Measurements from ENCODE around the gene CCDC32. TPM values are rescaled to one million over a fixed set of nuclear protein-coding genes. Genes with fewer than 3 reads are reported as not detected.

CCDC32 gene
- total RNA-seq, 1 donor from 2014 or later: 39.0 TPM

DNA sequence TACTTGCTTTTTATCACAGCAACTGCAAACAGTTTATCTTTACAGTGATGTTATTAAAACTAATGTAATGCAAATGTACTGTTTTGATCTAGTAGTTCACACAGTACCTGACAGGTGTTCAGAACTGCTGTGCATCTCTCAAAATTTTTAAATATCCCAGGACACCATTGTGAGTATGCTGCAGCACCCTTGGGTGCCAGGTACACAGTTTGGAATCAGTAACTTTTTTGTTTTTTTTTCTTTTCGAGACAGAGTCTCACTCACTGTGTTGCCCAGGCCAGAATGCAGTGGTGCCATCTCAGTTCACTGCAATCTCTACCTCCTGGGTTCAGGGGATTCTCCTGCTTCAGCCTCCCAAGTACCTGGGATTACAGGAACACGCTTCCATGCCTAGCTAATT is 32.2 kb upstream of the CCDC32 start:
- TF ChIP-seq, protein P1, sequence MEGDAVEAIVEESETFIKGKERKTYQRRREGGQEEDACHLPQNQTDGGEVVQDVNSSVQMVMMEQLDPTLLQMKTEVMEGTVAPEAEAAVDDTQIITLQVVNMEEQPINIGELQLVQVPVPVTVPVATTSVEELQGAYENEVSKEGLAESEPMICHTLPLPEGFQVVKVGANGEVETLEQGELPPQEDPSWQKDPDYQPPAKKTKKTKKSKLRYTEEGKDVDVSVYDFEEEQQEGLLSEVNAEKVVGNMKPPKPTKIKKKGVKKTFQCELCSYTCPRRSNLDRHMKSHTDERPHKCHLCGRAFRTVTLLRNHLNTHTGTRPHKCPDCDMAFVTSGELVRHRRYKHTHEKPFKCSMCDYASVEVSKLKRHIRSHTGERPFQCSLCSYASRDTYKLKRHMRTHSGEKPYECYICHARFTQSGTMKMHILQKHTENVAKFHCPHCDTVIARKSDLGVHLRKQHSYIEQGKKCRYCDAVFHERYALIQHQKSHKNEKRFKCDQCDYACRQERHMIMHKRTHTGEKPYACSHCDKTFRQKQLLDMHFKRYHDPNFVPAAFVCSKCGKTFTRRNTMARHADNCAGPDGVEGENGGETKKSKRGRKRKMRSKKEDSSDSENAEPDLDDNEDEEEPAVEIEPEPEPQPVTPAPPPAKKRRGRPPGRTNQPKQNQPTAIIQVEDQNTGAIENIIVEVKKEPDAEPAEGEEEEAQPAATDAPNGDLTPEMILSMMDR (IDR thresholded peaks at IDR 0.05; ENCODE audit: insufficient read depth, low read length, poor library complexity, severe bottlenecking): no peak
- Histone ChIP-seq H3K36me3 (ENCODE audit: control insufficient read depth, insufficient read depth, low read length) (no peaks in the 10 kb centered on the region), H3K4me3 (ENCODE audit: low read depth, low read length) (no peak overlapping the region), H3K27me3 (ENCODE audit: control insufficient read depth, insufficient read depth, low read length) (no peaks in the 10 kb centered on the region)
- DNase-seq (ENCODE audit: low read depth): no peak

DNA sequence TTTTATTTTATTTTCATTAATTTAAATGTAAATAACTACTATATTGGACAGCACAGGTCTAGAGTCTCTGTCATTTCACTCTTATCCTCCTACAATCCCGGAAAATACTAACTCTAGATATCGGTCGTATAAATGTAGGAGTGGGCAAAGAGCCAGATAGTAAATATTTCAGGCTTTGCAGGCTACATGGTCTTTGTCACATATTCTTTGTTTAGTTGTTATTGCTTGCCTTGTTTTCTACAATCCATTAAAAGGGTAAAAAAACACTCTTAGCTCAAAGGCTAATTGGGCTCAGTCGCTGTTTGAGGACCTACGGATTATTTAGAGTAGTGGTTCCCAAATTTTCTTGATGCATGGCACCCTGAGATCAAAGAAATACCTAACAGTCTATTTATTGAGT is 30.9 kb upstream of the CCDC32 start:
- no peak for DNase-seq (ENCODE audit: low read depth)
- TF ChIP-seq, protein P1 (IDR thresholded peaks at IDR 0.05; ENCODE audit: insufficient read depth, low read length, poor library complexity, severe bottlenecking): no peak
- Histone ChIP-seq H3K4me3 (ENCODE audit: low read depth, low read length) (no peak overlapping the region), H3K36me3 (ENCODE audit: control insufficient read depth, insufficient read depth, low read length) (no peaks in the 10 kb centered on the region), H3K27me3 (ENCODE audit: control insufficient read depth, insufficient read depth, low read length) (no peaks in the 10 kb centered on the region)

DNA sequence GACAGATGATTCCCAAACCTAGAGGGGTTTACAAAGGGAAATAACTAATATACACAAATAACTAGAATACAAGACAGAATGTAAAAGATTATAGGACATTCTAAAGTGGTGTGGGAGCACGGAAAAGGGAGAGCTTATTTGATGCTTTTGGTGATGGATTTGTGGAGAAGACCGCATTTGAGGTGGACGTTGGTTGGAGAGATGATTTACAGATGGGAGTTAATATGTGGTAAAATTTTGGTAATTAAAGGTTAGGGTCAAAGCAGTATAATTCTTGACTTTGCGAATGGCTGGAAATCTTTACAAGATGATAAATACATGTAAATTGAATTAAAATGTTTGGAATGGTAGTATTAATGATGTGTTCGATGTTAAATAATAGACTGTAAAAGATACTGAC is 30.4 kb upstream of the CCDC32 start:
- no peaks in the 10 kb centered on the region for H3K36me3 ChIP-seq (ENCODE audit: control insufficient read depth, insufficient read depth, low read length)
- DNase-seq (ENCODE audit: low read depth): no peak

DNA sequence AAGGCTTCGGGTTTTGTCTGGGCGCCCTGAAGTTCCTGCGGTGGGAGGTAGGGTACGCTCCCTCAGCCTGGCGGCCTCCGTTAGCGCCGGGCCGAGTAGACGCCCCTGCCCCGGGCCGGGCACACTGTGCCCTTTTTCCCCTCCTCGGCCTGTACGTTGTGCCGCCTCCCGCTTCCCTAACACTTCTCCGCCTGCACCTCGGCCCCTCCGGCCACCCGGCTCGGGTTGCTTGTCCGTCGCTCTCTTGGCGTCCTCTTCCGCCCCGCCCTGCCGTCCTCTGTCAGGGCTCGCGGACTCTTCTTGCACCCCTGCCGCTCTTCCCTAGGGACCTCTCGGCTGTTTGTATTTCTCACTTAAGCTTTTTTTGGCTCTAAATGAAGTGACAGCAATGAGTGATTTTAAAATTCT is 29.6 kb upstream of the CCDC32 start:
- TF ChIP-seq, protein P1 (IDR thresholded peaks at IDR 0.05; ENCODE audit: insufficient read depth, low read length, poor library complexity, severe bottlenecking): peak; percentile 14
- no peaks in the 10 kb centered on the region for H3K36me3 ChIP-seq (ENCODE audit: control insufficient read depth, insufficient read depth, low read length)
- no peaks in the 10 kb centered on the region for H3K27me3 ChIP-seq (ENCODE audit: control insufficient read depth, insufficient read depth, low read length)
- H3K4me3 ChIP-seq (ENCODE audit: low read depth, low read length): peak overlapping the region; percentile 64
- DNase-seq (ENCODE audit: low read depth): no peak

More for the DNA sequence above, 30.4 kb upstream of the CCDC32 start:
- H3K4me3 ChIP-seq (ENCODE audit: low read depth, low read length): peak overlapping the region; percentile 64
- TF ChIP-seq, protein P1 (IDR thresholded peaks at IDR 0.05; ENCODE audit: insufficient read depth, low read length, poor library complexity, severe bottlenecking): no peak
- H3K27me3 ChIP-seq (ENCODE audit: control insufficient read depth, insufficient read depth, low read length): no peaks in the 10 kb centered on the region

DNA sequence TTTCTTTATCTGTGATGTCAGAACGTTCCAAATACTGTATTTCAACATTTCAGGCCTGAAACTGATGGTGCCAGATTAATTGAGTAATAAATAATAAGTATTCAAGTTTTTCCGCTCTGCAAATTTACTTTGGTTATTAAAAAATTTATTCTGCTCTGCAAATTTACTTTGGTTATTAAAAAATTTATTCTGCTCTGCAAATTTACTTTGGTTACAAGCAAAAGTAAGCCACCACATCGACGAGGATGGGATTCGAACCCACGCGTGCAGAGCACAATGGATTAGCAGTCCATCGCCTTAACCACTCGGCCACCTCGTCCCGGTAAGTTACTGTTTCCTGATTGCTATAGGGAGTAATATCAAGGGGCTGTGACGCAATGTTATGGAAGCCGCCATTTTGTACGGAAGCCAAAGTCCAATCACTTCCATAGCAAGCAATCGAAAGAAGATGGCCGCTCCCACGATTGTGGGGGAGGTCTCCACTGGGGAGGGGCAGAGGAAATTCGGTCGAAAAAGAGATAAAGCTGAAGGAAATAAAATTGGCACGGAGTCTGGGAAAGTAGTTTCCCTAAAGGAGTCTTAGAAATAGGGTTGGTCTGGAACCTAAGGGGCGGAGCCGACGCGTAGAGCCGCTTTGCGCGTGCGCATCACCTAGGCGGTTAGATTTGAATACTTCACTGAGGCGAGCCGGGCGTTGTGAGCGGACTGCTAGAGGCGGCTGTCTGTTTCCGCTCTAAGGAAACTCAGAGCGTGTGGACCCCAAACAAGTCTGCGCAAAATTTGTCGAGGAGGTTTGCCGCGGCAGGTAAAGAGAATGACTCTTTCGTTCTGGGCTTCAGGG is 29.0 kb upstream of the CCDC32 start, which contains the start of gene KNL1:
KNL1 (plus strand) TSS at position 662 of the 841 bp plus-strand sequence. CDS start 8,683 bp downstream, outside the sequence.
- peak; percentile 75 for DNase-seq (ENCODE audit: low read depth)

More for the DNA sequence above, 29.0 kb upstream of the CCDC32 start, which contains the start of gene KNL1:
- H3K27me3 ChIP-seq (ENCODE audit: control insufficient read depth, insufficient read depth, low read length): no peaks in the 10 kb centered on the region
- peak within 1 kb of the TSS; percentile 64 for H3K4me3 ChIP-seq (ENCODE audit: low read depth, low read length)
- TF ChIP-seq, protein P1 (IDR thresholded peaks at IDR 0.05; ENCODE audit: insufficient read depth, low read length, poor library complexity, severe bottlenecking): no peak
- H3K36me3 ChIP-seq (ENCODE audit: control insufficient read depth, insufficient read depth, low read length): no peaks in the 10 kb centered on the region
